Testis (tissue), 3 donors: Measurements from ENCODE around the gene RASGRP4. TPM values are rescaled to one million over a fixed set of nuclear protein-coding genes. Genes with fewer than 3 reads are reported as not detected.

ENCODE experiments used
- DNase-seq: peaks from one replicate; pipeline ENCODE4 v3.0.0-alpha.2; 2019
- H3K27ac ChIP-seq, 2 donors: fragments of 200-600 bp; sonication (generic); one replicate each; pipeline ENCODE4 v1.5.1; 2019
- H3K27me3 ChIP-seq: fragments of 200-600 bp; sonication (generic); one replicate; pipeline ENCODE4 v1.5.1; 2019
- H3K36me3 ChIP-seq: fragments of 200-600 bp; sonication (generic); one replicate; pipeline ENCODE4 v1.5.1; 2017; ENCODE audit warnings: low read depth; ENCODE audit errors: missing control alignments
- H3K4me1 ChIP-seq: fragments of 200-600 bp; sonication (generic); one replicate; pipeline ENCODE4 v1.5.1; 2019
- H3K4me3 ChIP-seq, 2 donors: fragments of 200-600 bp; sonication (generic); one replicate each; pipeline ENCODE4 v1.5.1; 2017 to 2019
- H3K9me3 ChIP-seq: fragments of 200-600 bp; sonication (generic); one replicate; pipeline ENCODE4 v1.5.1; 2017
- CTCF ChIP-seq, 3 experiments: fragments of 450-650 bp in 2 of 3; fragments of 200-600 bp in 1 of 3; sonication (generic) in 1 of 3; IDR thresholded peaks; one replicate each; pipeline ENCODE4 v1.5.1; 2016 to 2019; ENCODE audit warnings: antibody characterized with exemption in 3 of 3, mild to moderate bottlenecking in 2 of 3, moderate library complexity in 1 of 3
- POLR2A ChIP-seq: fragments of 450-650 bp; IDR thresholded peaks from one replicate; pipeline ENCODE4 v1.6.1; 2017; ENCODE audit warnings: antibody characterized with exemption, mild to moderate bottlenecking, moderate library complexity
- WGBS, 2 donors: methylation state at CpG; one replicate each; pipeline ENCODE4 v1.1.5; 2018; 5-methylcytosine and 5-hydroxymethylcytosine counted together
- intact Hi-C: fragments of 100-400 bp; cut with DNase I; formaldehyde crosslinking; loops from one replicate; pipeline ENCODE4 v1.15.1; 2023; ENCODE audit warnings: low total_unique reads
- polyA plus RNA-seq: library from polyadenylated mRNA; stranded (reverse); fragments of 350-450 nt; fragmentation: Illumina TruSeq; extraction: RNeasy Lipid Tissue Mini Kit (QIAGEN cat#74804); gene quantifications from one replicate; pipeline ENCODE4 v1.2.3, GENCODE V29; 2014; ENCODE audit warnings: low read depth, low replicate concordance; ENCODE audit not compliant: insufficient read depth
- total RNA-seq, 2 donors: library from RNA; depleted of rRNA; stranded (reverse); fragments of >200 nt; gene quantifications; one replicate each; pipeline ENCODE4 v1.2.3, GENCODE V29; 2016

The RASGRP4 gene
- total and polyA plus RNA-seq, 3 donors from 2014 or later, result 0.71 to 1.5 (median 1.3) TPM

DNA sequence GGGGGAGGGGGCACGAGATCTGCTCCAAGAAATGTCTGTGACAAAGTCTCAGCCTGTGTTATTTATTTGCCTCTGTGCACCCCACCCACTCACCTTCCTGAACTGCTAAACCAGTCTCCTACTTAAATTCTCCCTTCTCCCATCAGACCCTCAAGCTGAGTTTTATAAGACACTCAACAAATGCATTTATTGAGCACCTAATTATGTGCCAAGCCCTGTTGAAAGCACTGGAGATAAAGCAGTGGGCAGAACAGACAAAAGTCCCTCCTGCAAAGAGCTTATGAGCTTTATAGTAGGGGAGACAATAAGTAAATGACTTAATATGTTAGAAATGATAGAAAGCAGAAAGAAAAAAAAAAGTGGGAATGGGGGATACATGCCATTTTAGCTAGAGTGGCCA, 26.5 kb downstream of the RASGRP4 start:
- 73 to 82% methylated on average over 1 of the region's 1 CpG for WGBS, 2 donors
- Histone ChIP-seq H3K36me3 (no peaks in the 10 kb centered on the region), H3K9me3 (no peaks in the 10 kb centered on the region), H3K27ac (no peak overlapping the region), H3K4me3 (no peak overlapping the region), H3K4me1 (no peaks in the 10 kb centered on the region), H3K27me3 (no peaks in the 10 kb centered on the region)
- TF ChIP-seq POLR2A (no peak), CTCF (IDR thresholded peaks at IDR 0.05) (no peak)
- intact Hi-C loops, result no loop called here
- DNase-seq, result no peak

- no peak for DNase-seq
- intact Hi-C loops, result no loop called here
- Histone ChIP-seq H3K4me3 (no peak overlapping the region), H3K27ac (no peak overlapping the region), H3K9me3 (no peaks in the 10 kb centered on the region), H3K4me1 (no peaks in the 10 kb centered on the region), H3K36me3 (no peaks in the 10 kb centered on the region), H3K27me3 (no peaks in the 10 kb centered on the region)
- WGBS, 2 donors, result 52 to 54% methylated on average over 9 of the region's 9 CpGs
- no peak for TF ChIP-seq POLR2A
- TF ChIP-seq CTCF (IDR thresholded peaks at IDR 0.05), result no peak
Measured at GRCh38 chr19:38399081-38399480, 26.9 kb downstream of the RASGRP4 start.

GRCh38 chr19:38395381-38396114, 30.5 kb downstream of the RASGRP4 start:
- no peak for DNase-seq
- WGBS, 2 donors, result 11 to 19% methylated on average over 12 to 43 of the region's 86 CpGs
- TF ChIP-seq CTCF (IDR thresholded peaks at IDR 0.05) (no peak), POLR2A (no peak)
- Histone ChIP-seq H3K9me3 (no peaks in the 10 kb centered on the region), H3K4me3 (peak overlapping the region; percentile 20 to 29), H3K27ac (no peak overlapping the region), H3K4me1 (no peaks in the 10 kb centered on the region), H3K36me3 (no peaks in the 10 kb centered on the region), H3K27me3 (no peaks in the 10 kb centered on the region)
- intact Hi-C loops, result no loop called here

GRCh38 chr19:38394488-38394887, 31.5 kb downstream of the RASGRP4 start:
- 18% methylated on average over 29 of the region's 30 CpGs; no CpG with 5 or more reads in 1 of the 2 donors for WGBS, 2 donors
- intact Hi-C loops, result no loop called here

More at GRCh38 chr19:38394488-38394887, 31.5 kb downstream of the RASGRP4 start:
- Histone ChIP-seq H3K9me3 (no peaks in the 10 kb centered on the region), H3K36me3 (no peaks in the 10 kb centered on the region), H3K4me1 (no peaks in the 10 kb centered on the region), H3K4me3 (peak overlapping the region in 1 of 2 donors; percentile 32), H3K27me3 (no peaks in the 10 kb centered on the region), H3K27ac (no peak overlapping the region)
- no peak for DNase-seq
- TF ChIP-seq POLR2A (no peak), CTCF (IDR thresholded peaks at IDR 0.05) (no peak)
